ENCODE results near the gene INSYN2A.

Gene INSYN2A

DNA sequence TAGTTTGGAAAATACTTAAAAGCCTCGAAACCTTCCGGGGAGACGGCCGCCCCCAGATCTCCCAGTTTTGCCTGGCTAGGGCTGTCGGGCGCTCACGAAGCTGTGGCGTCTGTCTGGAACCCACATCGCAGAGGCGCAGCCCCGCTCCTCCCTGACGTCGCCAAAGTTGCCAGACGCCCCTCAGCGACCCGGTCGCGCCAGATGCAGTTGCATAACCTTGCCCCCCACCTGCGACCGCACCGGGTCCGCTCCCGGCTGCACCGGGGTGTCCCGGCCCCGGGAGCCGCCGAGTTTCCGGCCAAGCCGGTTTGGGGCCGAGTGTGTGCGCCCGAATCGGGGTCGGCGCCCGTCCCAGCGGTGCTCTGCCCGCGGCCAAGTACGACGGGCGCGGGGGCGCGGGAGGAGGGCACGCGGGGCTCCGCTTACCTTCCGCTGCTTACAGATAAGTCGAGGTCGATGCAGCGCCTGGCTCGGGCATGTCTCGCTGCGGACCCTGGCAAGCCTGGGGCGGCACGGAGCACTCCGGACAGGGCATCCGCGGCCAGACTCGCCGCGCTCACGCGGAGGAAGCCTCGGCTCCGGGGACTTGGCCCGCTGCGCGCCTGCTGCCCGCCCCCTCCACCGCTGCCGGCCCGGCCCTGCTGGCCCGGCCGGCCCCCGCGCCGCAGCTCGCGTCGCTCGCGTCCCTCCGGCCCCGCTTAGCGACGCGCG lies 665 bp downstream of the INSYN2A start:
- no peak for TF ChIP-seq ZFX (IDR thresholded peaks at IDR 0.05)
- TF ChIP-seq, protein P1, sequence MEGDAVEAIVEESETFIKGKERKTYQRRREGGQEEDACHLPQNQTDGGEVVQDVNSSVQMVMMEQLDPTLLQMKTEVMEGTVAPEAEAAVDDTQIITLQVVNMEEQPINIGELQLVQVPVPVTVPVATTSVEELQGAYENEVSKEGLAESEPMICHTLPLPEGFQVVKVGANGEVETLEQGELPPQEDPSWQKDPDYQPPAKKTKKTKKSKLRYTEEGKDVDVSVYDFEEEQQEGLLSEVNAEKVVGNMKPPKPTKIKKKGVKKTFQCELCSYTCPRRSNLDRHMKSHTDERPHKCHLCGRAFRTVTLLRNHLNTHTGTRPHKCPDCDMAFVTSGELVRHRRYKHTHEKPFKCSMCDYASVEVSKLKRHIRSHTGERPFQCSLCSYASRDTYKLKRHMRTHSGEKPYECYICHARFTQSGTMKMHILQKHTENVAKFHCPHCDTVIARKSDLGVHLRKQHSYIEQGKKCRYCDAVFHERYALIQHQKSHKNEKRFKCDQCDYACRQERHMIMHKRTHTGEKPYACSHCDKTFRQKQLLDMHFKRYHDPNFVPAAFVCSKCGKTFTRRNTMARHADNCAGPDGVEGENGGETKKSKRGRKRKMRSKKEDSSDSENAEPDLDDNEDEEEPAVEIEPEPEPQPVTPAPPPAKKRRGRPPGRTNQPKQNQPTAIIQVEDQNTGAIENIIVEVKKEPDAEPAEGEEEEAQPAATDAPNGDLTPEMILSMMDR (conservative IDR thresholded peaks at IDR 0.05): no peak
- no peak overlapping the region for H3K27ac ChIP-seq

DNA sequence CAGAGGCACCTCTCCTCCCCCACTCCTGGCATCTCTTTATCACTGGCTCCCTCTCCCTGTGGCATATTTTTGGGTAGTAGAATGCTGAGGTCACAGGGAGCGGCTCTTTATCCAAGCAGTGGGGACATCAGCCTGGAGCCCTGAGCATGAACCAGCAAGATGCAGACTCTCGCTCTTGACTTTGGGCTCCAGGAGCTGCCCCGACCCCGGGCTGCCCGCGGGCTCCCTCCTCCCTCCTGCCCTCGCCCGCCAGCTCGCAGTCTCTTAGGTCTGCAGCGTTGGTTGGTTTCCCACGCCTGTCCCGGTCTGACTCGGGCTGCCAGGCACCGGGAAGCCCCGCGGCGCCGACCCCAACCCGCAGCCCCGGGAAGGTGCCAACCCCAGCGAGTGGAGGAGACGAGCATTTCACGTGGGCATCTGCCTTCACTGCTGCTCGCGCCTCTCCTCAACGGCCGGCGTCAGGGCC lies 1.3 kb downstream of the INSYN2A start:
- no peak for TF ChIP-seq ZFX (IDR thresholded peaks at IDR 0.05)
- TF ChIP-seq, protein P1 (conservative IDR thresholded peaks at IDR 0.05): no peak
- H3K27ac ChIP-seq: no peak overlapping the region

DNA sequence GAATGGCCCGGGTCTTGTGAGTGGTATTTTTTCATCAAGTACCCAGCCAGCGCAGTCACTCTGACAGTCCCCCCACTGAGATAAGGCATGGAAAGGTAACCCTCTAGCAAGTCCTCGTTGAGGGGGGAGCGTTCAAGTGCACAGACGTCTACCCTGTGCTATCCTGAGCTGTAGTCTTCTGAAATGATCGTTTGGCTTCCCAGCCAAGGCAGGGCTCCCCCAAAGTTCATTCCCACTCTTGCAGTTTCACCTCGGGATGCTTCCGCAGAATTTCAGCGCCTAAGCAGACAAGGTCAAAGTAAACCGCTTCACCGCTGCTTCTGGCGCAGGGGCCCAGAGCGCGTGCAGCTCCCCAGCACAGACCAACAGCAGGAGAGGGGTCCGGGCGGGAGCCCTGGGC lies 1.8 kb downstream of the INSYN2A start:
- TF ChIP-seq, protein P1 (conservative IDR thresholded peaks at IDR 0.05): no peak
- no peak for TF ChIP-seq ZFX (IDR thresholded peaks at IDR 0.05)
- no peak overlapping the region for H3K27ac ChIP-seq

DNA sequence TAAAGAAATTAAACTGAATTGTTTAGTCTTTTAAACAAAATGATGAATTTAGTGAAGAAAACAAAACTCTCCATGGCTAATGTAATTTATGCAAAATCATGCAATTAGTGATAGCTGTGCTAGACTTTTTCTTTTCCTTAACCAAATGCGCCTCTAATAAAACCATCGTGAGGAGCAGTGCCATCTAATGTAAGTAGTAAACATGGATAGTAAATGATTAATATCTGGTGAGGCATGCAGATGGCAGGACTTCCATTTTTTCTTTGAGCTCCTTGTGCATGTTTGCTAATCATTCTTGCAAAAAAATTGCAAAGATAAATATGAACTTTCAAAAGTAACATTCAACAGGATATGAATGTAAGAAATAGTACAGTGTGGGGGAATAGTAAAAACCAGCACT lies 2.3 kb downstream of the INSYN2A start:
- H3K27ac ChIP-seq: no peak overlapping the region
- TF ChIP-seq ZFX (IDR thresholded peaks at IDR 0.05): no peak
- TF ChIP-seq, protein P1 (conservative IDR thresholded peaks at IDR 0.05): no peak

DNA sequence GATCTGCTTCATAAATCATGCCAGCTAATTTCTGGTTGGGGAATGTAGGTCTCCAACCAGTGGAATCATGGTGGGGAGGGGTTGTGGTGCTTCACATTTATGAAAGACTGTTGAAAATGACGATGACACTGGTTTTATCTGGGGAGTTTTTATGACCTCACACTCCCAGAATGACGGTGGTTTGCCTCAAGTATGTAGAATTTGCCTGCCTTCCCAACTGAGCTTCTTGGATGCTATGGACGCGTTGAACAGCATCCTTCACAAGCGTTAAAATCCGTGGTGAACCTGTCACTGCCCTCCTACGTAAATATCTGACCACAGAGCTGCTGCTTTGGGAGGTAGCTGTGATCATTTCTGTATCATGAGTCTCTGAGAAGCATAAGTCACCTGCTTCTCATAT lies 3.3 kb downstream of the INSYN2A start:
- H3K27ac ChIP-seq: no peak overlapping the region
- no peak for TF ChIP-seq ZFX (IDR thresholded peaks at IDR 0.05)
- TF ChIP-seq, protein P1 (conservative IDR thresholded peaks at IDR 0.05): no peak

DNA sequence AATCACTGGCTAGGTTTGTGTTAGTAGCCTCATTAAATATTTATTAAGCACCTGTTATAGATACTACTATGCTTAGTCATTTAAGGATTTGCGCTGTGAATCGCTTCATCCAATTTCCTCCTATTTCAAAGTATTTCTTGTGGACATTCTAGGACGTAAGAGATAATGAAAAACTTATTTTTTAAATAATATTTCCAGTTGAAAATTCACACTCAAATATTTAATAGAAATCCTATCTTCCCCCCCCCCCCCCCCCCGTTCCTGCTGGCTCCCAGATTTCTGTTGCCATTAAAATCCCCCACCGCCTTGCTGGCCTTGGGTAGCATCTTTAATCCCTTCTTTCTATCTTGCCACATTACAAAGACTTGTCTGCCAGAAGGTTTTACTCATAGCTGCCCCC lies 6.0 kb downstream of the INSYN2A start:
- H3K27ac ChIP-seq: no peak overlapping the region
- TF ChIP-seq, protein P1 (conservative IDR thresholded peaks at IDR 0.05): no peak
- TF ChIP-seq ZFX (IDR thresholded peaks at IDR 0.05): no peak

DNA sequence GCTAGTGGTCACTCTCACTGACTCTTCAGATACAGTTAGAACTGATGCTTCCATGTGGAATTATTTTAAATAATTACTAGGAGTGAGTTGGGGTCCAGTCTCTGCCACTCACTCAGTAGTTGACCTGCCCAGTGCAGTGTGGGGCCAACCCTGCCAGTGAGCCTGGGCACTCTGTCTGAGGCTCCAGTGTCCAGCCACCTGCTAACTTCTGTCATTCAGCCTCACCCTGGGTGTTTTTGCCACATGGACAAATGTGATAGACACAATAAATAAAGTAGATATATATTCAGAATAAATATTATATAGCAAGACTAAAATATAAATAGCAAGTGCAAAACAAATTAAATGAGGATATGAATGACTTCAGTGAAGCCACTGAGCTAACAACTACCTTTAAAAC lies 7.2 kb downstream of the INSYN2A start:
- TF ChIP-seq ZFX (IDR thresholded peaks at IDR 0.05): no peak
- TF ChIP-seq, protein P1 (conservative IDR thresholded peaks at IDR 0.05): no peak
- no peak overlapping the region for H3K27ac ChIP-seq

Measured in C4-2B (cell line).